KOPT-K1 (cell line): Measurements from ENCODE around the gene SMAD2.

Experiments
- H3K27ac ChIP-seq: fragments of 200-600 bp; sonication (generic); 2 replicates; pipeline ENCODE4 v1.5.1; 2016; ENCODE audit warnings: antibody characterized with exemption, mild to moderate bottlenecking, low read depth, low read length; ENCODE audit not compliant: poor library complexity, severe bottlenecking
- H3K36me3 ChIP-seq: fragments of 200-600 bp; sonication (generic); 2 replicates; pipeline ENCODE4 v1.5.1; 2017; ENCODE audit warnings: antibody characterized with exemption, mild to moderate bottlenecking, low read length, moderate library complexity; ENCODE audit not compliant: insufficient read depth
- H3K9me3 ChIP-seq: fragments of 200-600 bp; sonication (generic); 2 replicates; pipeline ENCODE4 v1.5.1; 2017; ENCODE audit warnings: antibody characterized with exemption, low read length, mild to moderate bottlenecking; ENCODE audit not compliant: insufficient read depth, poor library complexity, severe bottlenecking

SMAD2 gene

GRCh38 chr18:47893047-47893446 is 37.4 kb downstream of the SMAD2 start:
- H3K27ac ChIP-seq, result no peak overlapping the region
- H3K9me3 ChIP-seq, result no peaks in the 10 kb centered on the region
- peaks cover 79% of the 10 kb centered on the region for H3K36me3 ChIP-seq

GRCh38 chr18:47888156-47888555 is 42.3 kb downstream of the SMAD2 start:
- peaks cover 84% of the 10 kb centered on the region for H3K36me3 ChIP-seq
- H3K9me3 ChIP-seq, result no peaks in the 10 kb centered on the region
- H3K27ac ChIP-seq, result peak overlapping the region; percentile 11

- H3K9me3 ChIP-seq, result no peaks in the 10 kb centered on the region
- no peak overlapping the region for H3K27ac ChIP-seq
- peaks cover 84% of the 10 kb centered on the region for H3K36me3 ChIP-seq
These were observed 43.2 kb downstream of the SMAD2 start for GRCh38 chr18:47887227-47887626.

GRCh38 chr18:47883771-47884413 is 46.6 kb downstream of the SMAD2 start:
- Histone ChIP-seq H3K9me3 (no peaks in the 10 kb centered on the region), H3K36me3 (peaks cover 89% of the 10 kb centered on the region), H3K27ac (no peak overlapping the region)

GRCh38 chr18:47882641-47883040 is 47.8 kb downstream of the SMAD2 start:
- H3K36me3 ChIP-seq, result peaks cover 84% of the 10 kb centered on the region
- no peaks in the 10 kb centered on the region for H3K9me3 ChIP-seq
- H3K27ac ChIP-seq, result no peak overlapping the region

GRCh38 chr18:47881752-47882455 is 48.6 kb downstream of the SMAD2 start:
- H3K9me3 ChIP-seq, result no peaks in the 10 kb centered on the region
- H3K27ac ChIP-seq, result no peak overlapping the region
- H3K36me3 ChIP-seq, result peaks cover 76% of the 10 kb centered on the region

- no peak overlapping the region for H3K27ac ChIP-seq
- H3K36me3 ChIP-seq, result peaks cover 72% of the 10 kb centered on the region
These were observed 49.4 kb downstream of the SMAD2 start for GRCh38 chr18:47881042-47881441.

GRCh38 chr18:47877892-47878291 is 52.6 kb downstream of the SMAD2 start:
- Histone ChIP-seq H3K36me3 (peaks cover 69% of the 10 kb centered on the region), H3K27ac (no peak overlapping the region)

More at GRCh38 chr18:47881042-47881441, 49.4 kb downstream of the SMAD2 start:
- H3K9me3 ChIP-seq, result no peaks in the 10 kb centered on the region

GRCh38 chr18:47876813-47877212 is 53.6 kb downstream of the SMAD2 start:
- H3K36me3 ChIP-seq, result peaks cover 63% of the 10 kb centered on the region
- no peaks in the 10 kb centered on the region for H3K9me3 ChIP-seq
- no peak overlapping the region for H3K27ac ChIP-seq

More at GRCh38 chr18:47877892-47878291, 52.6 kb downstream of the SMAD2 start:
- H3K9me3 ChIP-seq, result no peaks in the 10 kb centered on the region

- Histone ChIP-seq H3K27ac (no peak overlapping the region), H3K36me3 (peaks cover 44% of the 10 kb centered on the region), H3K9me3 (no peaks in the 10 kb centered on the region)
These were observed 56.8 kb downstream of the SMAD2 start for GRCh38 chr18:47873625-47874024.

GRCh38 chr18:47872426-47872825 is 58.0 kb downstream of the SMAD2 start:
- Histone ChIP-seq H3K27ac (no peak overlapping the region), H3K9me3 (no peaks in the 10 kb centered on the region), H3K36me3 (peaks cover 52% of the 10 kb centered on the region)

GRCh38 chr18:47871288-47871687 is 59.2 kb downstream of the SMAD2 start:
- peaks cover 61% of the 10 kb centered on the region for H3K36me3 ChIP-seq
- H3K27ac ChIP-seq, result no peak overlapping the region
- no peaks in the 10 kb centered on the region for H3K9me3 ChIP-seq

- Histone ChIP-seq H3K9me3 (no peaks in the 10 kb centered on the region), H3K36me3 (peaks cover 65% of the 10 kb centered on the region), H3K27ac (no peak overlapping the region)
These were observed 59.9 kb downstream of the SMAD2 start for GRCh38 chr18:47870605-47871004.

GRCh38 chr18:47868744-47869143 is 61.7 kb downstream of the SMAD2 start:
- Histone ChIP-seq H3K9me3 (no peaks in the 10 kb centered on the region), H3K27ac (no peak overlapping the region), H3K36me3 (peaks cover 75% of the 10 kb centered on the region)

GRCh38 chr18:47865183-47865582 is 65.3 kb downstream of the SMAD2 start:
- H3K27ac ChIP-seq, result no peak overlapping the region
- H3K9me3 ChIP-seq, result peaks cover 7% of the 10 kb centered on the region
- peaks cover 96% of the 10 kb centered on the region for H3K36me3 ChIP-seq

- H3K9me3 ChIP-seq, result peaks cover 28% of the 10 kb centered on the region
- H3K27ac ChIP-seq, result no peak overlapping the region
- peaks cover 98% of the 10 kb centered on the region for H3K36me3 ChIP-seq
These were observed 67.4 kb downstream of the SMAD2 start for GRCh38 chr18:47863041-47863440.
